ENCODE measurements around the gene HDLBP.

DNA sequence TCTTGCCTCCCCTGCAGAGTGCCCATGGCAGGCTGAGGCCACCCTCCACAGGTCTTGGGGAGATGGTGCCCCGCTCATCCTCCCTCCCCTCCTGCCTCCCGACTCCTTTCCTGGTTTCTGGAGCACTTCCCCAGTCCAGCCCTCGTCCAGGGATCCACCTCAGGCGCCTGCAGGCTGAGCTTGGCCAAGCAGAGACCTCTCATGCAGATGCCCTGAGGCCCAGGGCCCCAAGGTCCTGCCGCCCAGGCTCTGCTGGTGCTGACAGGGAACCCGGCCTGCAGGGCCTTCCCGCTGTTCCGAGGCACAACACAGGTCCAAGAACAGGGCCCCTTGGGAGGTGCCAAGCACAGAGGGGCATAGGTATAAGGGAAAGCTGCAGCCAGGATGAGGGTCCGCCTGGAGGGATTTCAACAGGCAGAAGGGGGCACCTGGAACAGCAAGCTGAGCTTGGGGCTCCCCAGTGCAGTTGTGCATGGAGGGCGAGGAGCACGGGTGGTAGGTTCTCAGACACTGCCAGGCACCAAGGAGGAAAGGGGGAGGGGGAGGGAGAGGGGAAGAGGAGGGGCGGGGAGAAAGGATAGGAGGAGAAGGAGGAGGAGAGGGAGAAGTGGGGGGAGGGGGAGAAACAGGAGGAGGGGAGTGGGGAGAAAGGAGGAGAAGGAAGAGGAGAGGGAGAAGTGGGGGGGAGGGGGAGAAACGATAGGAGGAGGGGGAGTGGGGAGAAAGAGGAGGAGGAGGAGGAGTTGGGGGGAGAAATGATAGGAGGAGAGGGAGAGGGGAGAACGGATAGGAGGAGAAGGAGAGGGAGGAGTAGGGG, 128.2 kb downstream of the HDLBP start:
- TF ChIP-seq POLR2A (IDR thresholded peaks at IDR 0.05) (no peak), EP300 (IDR thresholded peaks at IDR 0.05) (no peak)
- TF ChIP-seq, protein P1, sequence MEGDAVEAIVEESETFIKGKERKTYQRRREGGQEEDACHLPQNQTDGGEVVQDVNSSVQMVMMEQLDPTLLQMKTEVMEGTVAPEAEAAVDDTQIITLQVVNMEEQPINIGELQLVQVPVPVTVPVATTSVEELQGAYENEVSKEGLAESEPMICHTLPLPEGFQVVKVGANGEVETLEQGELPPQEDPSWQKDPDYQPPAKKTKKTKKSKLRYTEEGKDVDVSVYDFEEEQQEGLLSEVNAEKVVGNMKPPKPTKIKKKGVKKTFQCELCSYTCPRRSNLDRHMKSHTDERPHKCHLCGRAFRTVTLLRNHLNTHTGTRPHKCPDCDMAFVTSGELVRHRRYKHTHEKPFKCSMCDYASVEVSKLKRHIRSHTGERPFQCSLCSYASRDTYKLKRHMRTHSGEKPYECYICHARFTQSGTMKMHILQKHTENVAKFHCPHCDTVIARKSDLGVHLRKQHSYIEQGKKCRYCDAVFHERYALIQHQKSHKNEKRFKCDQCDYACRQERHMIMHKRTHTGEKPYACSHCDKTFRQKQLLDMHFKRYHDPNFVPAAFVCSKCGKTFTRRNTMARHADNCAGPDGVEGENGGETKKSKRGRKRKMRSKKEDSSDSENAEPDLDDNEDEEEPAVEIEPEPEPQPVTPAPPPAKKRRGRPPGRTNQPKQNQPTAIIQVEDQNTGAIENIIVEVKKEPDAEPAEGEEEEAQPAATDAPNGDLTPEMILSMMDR (IDR thresholded peaks at IDR 0.05): no peak

Measured in tibial nerve (tissue), 4 donors.